ENCODE data around the gene C16orf92. TPM values are rescaled to one million over a fixed set of nuclear protein-coding genes. Genes with fewer than 3 reads are reported as not detected.

The C16orf92 gene
- total RNA-seq, 4 donors from 2014 or later: not detected

DNA sequence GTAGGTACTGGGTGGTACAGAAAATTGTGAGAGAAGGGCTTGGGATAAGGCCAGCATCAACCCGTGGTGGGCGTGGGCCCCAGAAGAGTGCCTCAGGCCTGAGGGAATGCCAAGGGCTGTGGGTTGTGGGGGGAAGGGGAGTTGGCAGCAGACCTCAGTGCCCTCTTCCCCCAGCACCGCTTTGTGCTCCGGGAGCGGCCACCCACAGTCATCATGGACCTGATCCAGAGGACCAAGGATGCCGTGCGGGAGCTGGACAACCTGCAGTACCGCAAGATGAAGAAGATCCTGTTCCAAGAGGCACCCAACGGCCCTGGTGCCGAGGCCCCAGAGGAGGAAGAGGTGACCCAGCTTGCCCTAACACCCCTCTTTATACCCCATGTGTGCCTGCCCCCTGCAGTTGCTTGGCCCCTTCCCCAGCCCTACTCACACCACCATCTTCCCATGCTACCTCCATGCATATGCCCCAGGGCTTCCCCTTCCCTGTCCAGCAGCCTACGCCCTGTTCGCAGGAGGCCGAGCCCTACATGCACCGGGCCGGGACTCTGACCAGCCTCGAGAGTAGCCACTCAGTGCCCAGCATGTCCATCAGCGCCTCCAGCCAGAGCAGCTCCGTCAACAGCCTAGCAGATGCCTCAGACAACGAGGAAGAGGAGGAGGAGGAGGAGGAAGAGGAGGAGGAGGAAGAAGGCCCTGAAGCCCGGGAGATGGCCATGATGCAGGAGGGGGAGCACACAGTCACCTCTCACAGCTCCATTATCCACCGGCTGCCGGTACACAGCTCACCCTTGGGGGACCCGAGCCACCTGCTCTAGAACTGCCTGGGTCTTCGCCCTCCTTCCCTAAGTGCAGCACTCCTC, 40.2 kb upstream of the C16orf92 start:
- no peak for TF ChIP-seq EP300 (IDR thresholded peaks at IDR 0.05)
- TF ChIP-seq, protein P1, sequence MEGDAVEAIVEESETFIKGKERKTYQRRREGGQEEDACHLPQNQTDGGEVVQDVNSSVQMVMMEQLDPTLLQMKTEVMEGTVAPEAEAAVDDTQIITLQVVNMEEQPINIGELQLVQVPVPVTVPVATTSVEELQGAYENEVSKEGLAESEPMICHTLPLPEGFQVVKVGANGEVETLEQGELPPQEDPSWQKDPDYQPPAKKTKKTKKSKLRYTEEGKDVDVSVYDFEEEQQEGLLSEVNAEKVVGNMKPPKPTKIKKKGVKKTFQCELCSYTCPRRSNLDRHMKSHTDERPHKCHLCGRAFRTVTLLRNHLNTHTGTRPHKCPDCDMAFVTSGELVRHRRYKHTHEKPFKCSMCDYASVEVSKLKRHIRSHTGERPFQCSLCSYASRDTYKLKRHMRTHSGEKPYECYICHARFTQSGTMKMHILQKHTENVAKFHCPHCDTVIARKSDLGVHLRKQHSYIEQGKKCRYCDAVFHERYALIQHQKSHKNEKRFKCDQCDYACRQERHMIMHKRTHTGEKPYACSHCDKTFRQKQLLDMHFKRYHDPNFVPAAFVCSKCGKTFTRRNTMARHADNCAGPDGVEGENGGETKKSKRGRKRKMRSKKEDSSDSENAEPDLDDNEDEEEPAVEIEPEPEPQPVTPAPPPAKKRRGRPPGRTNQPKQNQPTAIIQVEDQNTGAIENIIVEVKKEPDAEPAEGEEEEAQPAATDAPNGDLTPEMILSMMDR (IDR thresholded peaks at IDR 0.05): no peak
- no peak for TF ChIP-seq POLR2A (IDR thresholded peaks at IDR 0.05)

DNA sequence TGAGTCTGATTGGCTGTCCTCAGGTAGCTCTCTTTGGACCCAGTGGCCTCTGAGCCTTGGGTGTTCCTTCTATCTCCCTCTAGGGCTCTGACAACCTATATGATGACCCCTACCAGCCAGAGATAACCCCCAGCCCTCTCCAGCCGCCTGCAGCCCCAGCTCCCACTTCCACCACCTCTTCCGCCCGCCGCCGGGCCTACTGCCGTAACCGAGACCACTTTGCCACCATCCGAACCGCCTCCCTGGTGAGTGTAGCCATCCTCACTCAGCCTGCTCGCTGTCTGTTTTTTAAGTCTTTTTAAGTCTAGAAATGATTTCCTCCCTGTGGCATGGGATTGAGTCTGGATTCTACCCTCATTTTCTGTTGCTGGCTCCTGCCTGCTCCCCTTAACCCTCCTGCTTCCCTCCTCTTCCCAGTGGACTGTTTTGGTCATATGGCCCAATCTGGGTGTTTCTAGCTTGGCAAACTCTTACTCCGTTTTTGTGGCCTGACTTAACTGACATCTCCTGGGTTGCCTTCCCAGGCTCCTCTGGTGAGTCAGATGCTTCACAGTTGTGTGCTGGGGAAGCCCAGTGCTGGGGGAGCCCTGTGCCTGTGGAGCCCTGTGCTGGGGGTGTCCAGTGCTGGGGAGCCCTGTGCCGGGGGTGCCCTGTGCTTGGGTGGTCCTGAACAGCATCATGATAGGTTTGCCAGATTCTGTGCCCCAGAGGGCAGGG, 39.4 kb upstream of the C16orf92 start:
- TF ChIP-seq POLR2A (IDR thresholded peaks at IDR 0.05) (no peak), EP300 (IDR thresholded peaks at IDR 0.05) (no peak)
- TF ChIP-seq, protein P1 (IDR thresholded peaks at IDR 0.05): no peak

More for the DNA sequence above, 40.2 kb upstream of the C16orf92 start:
- no peak for DNase-seq (ENCODE audit: low spot score in 2 of 2)
- Histone ChIP-seq H3K4me1 (peaks cover 0 to 8% (median 0%) of the 10 kb centered on the region in 4 donors), H3K9me3 (no peaks in the 10 kb centered on the region), H3K27me3 (no peaks in the 10 kb centered on the region), H3K27ac (no peak overlapping the region), H3K36me3 (peaks cover 9 to 100% (median 69%) of the 10 kb centered on the region in 3 donors), H3K4me3 (no peak overlapping the region)
- 74 to 81% methylated on average over 23 to 24 of the region's 24 CpGs for WGBS, 2 donors

DNA sequence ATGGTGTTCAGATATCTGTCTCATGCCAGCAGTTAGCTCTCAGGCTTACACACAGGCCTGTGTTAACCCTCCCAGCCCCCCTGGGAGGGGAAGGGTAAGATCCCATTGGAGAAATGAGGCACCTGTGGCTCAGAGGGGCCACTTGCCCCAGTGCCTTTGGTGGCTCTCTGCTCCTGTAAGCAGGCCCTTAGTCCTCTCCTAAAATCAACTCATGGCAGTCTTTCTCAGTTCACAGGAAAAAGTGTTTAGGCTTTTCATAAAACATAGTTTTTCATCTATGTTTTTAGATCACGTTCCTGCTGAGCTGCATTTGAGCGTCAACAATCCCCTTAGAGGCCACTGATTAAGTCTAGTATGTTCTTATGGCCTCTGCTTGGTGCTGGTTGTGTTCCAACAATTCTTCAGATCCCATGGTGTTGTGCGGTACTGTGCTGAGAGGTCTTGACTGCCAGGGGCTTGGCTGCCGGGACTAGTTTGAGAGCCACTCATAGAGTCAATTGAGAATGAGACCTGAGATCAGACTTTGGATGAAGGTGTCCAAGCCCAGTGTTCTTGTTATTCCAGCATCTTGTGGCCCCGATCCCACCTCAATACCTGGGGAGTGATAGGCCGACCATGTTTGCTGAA, 38.7 kb upstream of the C16orf92 start:
- Histone ChIP-seq H3K27ac (no peak overlapping the region), H3K4me3 (no peak overlapping the region), H3K27me3 (no peaks in the 10 kb centered on the region), H3K36me3 (peaks cover 9 to 100% (median 58%) of the 10 kb centered on the region in 3 donors), H3K9me3 (no peaks in the 10 kb centered on the region), H3K4me1 (no peaks in the 10 kb centered on the region)
- WGBS, 2 donors: 82 to 92% methylated on average over 6 of the region's 6 CpGs
- no peak for DNase-seq (ENCODE audit: low spot score in 2 of 2)
- no peak for TF ChIP-seq POLR2A (IDR thresholded peaks at IDR 0.05)
- TF ChIP-seq EP300 (IDR thresholded peaks at IDR 0.05): no peak
- TF ChIP-seq, protein P1 (IDR thresholded peaks at IDR 0.05): no peak

More for the DNA sequence above, 39.4 kb upstream of the C16orf92 start:
- 85 to 88% methylated on average over 12 of the region's 12 CpGs for WGBS, 2 donors
- no peak overlapping the region for H3K27ac ChIP-seq
- H3K4me3 ChIP-seq: no peak overlapping the region
- H3K36me3 ChIP-seq: peaks cover 9 to 100% (median 63%) of the 10 kb centered on the region in 3 donors
- no peaks in the 10 kb centered on the region for H3K9me3 ChIP-seq
- DNase-seq (ENCODE audit: low spot score in 2 of 2): no peak
- H3K4me1 ChIP-seq: peaks cover 0 to under 1% (median 0%) of the 10 kb centered on the region in 4 donors
- H3K27me3 ChIP-seq: no peaks in the 10 kb centered on the region

DNA sequence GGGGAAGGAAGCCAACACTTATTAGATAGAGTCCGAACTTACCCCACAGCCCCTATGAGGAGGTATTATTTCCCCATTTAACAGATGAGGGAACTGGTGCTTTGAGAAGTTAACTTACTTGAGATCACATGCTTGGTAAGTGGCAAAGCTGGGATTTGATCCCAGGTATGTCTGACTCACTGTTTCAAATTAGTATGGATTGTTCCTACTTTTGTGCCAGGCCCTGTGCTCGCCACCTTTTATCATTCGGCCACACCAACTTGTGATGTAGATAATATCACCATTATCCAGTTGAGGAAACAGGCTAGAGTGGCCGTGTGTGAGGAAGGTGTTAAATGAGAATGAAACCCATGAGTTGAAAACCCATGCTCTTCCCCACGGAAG, 38.2 kb upstream of the C16orf92 start:
- no peak for DNase-seq (ENCODE audit: low spot score in 2 of 2)
- H3K27me3 ChIP-seq: no peaks in the 10 kb centered on the region
- TF ChIP-seq, protein P1 (IDR thresholded peaks at IDR 0.05): no peak
- TF ChIP-seq POLR2A (IDR thresholded peaks at IDR 0.05): no peak
- no peaks in the 10 kb centered on the region for H3K9me3 ChIP-seq
- no peak overlapping the region for H3K4me3 ChIP-seq
- H3K4me1 ChIP-seq: no peaks in the 10 kb centered on the region
- WGBS, 2 donors: 85 to 90% methylated on average over 5 of the region's 5 CpGs
- peaks cover 12 to 100% (median 55%) of the 10 kb centered on the region in 3 donors for H3K36me3 ChIP-seq
- H3K27ac ChIP-seq: no peak overlapping the region
